ENCODE results near the gene ITPK1.

The ITPK1 gene

DNA sequence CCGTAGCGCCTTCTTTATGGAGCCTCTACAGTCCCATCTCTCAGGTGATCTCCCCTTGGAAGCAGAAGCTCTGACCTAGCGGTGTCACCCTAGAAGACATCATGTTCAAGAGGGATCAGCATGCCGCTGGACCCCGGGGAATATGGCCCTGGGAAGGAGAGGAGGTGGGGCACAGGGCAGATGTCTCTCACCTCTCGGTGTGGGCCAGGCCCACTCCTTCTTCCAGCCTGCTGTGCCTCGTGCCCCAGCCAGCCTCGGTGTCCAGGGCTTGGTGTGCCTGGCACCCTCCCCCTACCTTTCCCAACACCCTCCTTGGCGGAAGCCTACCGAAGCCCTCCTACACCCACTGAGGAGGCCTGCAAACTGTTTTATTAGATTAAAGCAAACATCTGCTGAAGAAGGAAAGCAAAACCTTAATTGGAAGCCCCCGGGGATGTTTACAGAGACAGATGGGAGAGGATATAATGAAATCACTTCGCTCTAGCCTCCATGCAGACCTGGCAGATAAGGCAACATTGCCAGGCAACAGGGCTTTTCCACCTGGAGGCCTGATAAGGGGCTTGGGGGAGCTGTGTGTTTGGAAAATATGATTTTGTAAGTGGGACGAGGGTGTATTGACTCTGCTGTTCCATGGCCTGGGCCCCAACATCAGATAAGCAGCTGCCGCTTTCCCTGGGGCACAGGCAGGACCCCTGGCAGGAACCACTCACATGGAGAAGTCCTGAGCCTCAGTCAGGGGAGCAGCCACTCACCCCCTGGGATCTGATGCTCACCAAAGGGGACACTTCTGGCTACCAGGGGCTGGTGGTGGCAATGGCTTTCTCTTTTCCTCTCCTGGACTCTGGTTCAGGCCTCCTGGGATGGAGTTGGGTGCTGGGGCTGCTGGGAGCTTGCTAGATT is 198.4 kb downstream of the ITPK1 start:
- ChIA-PET CTCF (interaction anchor here (0.6 kb wide), 1 partner anchor 715 kb away, joined by 4 read pairs; no protein-coding TSS in a partner anchor), POLR2A (no interaction called here)
- Histone ChIP-seq H3K9me3 (ENCODE audit: control insufficient read depth, insufficient read depth, low read depth, low read length) (no peaks in the 10 kb centered on the region), H3K4me3 (ENCODE audit: low read depth, low read length) (no peak overlapping the region), H3K27ac (ENCODE audit: extremely low read depth, low read depth, low read length) (no peak overlapping the region), H3K36me3 (ENCODE audit: control insufficient read depth in 2 of 2, insufficient read depth in 1 of 2, low read length in 2 of 2) (no peaks in the 10 kb centered on the region), H3K4me1 (ENCODE audit: control insufficient read depth, insufficient read depth, low read length) (no peaks in the 10 kb centered on the region)
- TF ChIP-seq WT1 (tag by site-specific recombination; IDR thresholded peaks at IDR 0.05): no peak
- TF ChIP-seq MZF1 (tag by site-specific recombination; IDR thresholded peaks at IDR 0.05; ENCODE audit: borderline replicate concordance): no peak
- TF ChIP-seq EGR2 (tag by site-specific recombination; IDR thresholded peaks at IDR 0.05; ENCODE audit: low read depth): peak; percentile 27; the same call in 1 of the 2 replicates
- TF ChIP-seq ZNF529 (tag by site-specific recombination; IDR thresholded peaks at IDR 0.05; ENCODE audit: insufficient replicate concordance): no peak
- no peak for TF ChIP-seq KLF7 (tag by site-specific recombination; IDR thresholded peaks at IDR 0.05; ENCODE audit: borderline replicate concordance)
- TF ChIP-seq, protein P1, sequence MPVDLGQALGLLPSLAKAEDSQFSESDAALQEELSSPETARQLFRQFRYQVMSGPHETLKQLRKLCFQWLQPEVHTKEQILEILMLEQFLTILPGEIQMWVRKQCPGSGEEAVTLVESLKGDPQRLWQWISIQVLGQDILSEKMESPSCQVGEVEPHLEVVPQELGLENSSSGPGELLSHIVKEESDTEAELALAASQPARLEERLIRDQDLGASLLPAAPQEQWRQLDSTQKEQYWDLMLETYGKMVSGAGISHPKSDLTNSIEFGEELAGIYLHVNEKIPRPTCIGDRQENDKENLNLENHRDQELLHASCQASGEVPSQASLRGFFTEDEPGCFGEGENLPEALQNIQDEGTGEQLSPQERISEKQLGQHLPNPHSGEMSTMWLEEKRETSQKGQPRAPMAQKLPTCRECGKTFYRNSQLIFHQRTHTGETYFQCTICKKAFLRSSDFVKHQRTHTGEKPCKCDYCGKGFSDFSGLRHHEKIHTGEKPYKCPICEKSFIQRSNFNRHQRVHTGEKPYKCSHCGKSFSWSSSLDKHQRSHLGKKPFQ (tag by site-specific recombination; IDR thresholded peaks at IDR 0.05): no peak
- TF ChIP-seq ZFP69B (tag by site-specific recombination; IDR thresholded peaks at IDR 0.05): no peak
- TF ChIP-seq ZBTB1 (tag by site-specific recombination; IDR thresholded peaks at IDR 0.05): no peak
- TF ChIP-seq ZIC2 (tag by site-specific recombination; IDR thresholded peaks at IDR 0.05): peak; percentile 71
- TF ChIP-seq, protein P2, sequence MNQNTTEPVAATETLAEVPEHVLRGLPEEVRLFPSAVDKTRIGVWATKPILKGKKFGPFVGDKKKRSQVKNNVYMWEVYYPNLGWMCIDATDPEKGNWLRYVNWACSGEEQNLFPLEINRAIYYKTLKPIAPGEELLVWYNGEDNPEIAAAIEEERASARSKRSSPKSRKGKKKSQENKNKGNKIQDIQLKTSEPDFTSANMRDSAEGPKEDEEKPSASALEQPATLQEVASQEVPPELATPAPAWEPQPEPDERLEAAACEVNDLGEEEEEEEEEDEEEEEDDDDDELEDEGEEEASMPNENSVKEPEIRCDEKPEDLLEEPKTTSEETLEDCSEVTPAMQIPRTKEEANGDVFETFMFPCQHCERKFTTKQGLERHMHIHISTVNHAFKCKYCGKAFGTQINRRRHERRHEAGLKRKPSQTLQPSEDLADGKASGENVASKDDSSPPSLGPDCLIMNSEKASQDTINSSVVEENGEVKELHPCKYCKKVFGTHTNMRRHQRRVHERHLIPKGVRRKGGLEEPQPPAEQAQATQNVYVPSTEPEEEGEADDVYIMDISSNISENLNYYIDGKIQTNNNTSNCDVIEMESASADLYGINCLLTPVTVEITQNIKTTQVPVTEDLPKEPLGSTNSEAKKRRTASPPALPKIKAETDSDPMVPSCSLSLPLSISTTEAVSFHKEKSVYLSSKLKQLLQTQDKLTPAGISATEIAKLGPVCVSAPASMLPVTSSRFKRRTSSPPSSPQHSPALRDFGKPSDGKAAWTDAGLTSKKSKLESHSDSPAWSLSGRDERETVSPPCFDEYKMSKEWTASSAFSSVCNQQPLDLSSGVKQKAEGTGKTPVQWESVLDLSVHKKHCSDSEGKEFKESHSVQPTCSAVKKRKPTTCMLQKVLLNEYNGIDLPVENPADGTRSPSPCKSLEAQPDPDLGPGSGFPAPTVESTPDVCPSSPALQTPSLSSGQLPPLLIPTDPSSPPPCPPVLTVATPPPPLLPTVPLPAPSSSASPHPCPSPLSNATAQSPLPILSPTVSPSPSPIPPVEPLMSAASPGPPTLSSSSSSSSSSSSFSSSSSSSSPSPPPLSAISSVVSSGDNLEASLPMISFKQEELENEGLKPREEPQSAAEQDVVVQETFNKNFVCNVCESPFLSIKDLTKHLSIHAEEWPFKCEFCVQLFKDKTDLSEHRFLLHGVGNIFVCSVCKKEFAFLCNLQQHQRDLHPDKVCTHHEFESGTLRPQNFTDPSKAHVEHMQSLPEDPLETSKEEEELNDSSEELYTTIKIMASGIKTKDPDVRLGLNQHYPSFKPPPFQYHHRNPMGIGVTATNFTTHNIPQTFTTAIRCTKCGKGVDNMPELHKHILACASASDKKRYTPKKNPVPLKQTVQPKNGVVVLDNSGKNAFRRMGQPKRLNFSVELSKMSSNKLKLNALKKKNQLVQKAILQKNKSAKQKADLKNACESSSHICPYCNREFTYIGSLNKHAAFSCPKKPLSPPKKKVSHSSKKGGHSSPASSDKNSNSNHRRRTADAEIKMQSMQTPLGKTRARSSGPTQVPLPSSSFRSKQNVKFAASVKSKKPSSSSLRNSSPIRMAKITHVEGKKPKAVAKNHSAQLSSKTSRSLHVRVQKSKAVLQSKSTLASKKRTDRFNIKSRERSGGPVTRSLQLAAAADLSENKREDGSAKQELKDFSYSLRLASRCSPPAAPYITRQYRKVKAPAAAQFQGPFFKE (tag by site-specific recombination; IDR thresholded peaks at IDR 0.05; ENCODE audit: borderline replicate concordance): no peak
- TF ChIP-seq ZSCAN16 (tag by site-specific recombination; IDR thresholded peaks at IDR 0.05): no peak
- no peak for TF ChIP-seq ZNF670 (tag by site-specific recombination; IDR thresholded peaks at IDR 0.05; ENCODE audit: low read depth)
- TF ChIP-seq ZNF791 (tag by site-specific recombination; IDR thresholded peaks at IDR 0.05): no peak
- TF ChIP-seq ZNF623 (tag by site-specific recombination; IDR thresholded peaks at IDR 0.05): no peak
- TF ChIP-seq ZNF366 (tag by site-specific recombination; conservative IDR thresholded peaks at IDR 0.05): no peak
- no peak for TF ChIP-seq ZFP41 (tag by site-specific recombination; IDR thresholded peaks at IDR 0.05; ENCODE audit: borderline replicate concordance)
- TF ChIP-seq PRDM1 (tag by site-specific recombination; IDR thresholded peaks at IDR 0.05): no peak
- TF ChIP-seq ZNF341 (tag by site-specific recombination; IDR thresholded peaks at IDR 0.05; ENCODE audit: low read depth): peak; percentile 33; the same call in 1 of the 2 replicates
- TF ChIP-seq, protein P3, sequence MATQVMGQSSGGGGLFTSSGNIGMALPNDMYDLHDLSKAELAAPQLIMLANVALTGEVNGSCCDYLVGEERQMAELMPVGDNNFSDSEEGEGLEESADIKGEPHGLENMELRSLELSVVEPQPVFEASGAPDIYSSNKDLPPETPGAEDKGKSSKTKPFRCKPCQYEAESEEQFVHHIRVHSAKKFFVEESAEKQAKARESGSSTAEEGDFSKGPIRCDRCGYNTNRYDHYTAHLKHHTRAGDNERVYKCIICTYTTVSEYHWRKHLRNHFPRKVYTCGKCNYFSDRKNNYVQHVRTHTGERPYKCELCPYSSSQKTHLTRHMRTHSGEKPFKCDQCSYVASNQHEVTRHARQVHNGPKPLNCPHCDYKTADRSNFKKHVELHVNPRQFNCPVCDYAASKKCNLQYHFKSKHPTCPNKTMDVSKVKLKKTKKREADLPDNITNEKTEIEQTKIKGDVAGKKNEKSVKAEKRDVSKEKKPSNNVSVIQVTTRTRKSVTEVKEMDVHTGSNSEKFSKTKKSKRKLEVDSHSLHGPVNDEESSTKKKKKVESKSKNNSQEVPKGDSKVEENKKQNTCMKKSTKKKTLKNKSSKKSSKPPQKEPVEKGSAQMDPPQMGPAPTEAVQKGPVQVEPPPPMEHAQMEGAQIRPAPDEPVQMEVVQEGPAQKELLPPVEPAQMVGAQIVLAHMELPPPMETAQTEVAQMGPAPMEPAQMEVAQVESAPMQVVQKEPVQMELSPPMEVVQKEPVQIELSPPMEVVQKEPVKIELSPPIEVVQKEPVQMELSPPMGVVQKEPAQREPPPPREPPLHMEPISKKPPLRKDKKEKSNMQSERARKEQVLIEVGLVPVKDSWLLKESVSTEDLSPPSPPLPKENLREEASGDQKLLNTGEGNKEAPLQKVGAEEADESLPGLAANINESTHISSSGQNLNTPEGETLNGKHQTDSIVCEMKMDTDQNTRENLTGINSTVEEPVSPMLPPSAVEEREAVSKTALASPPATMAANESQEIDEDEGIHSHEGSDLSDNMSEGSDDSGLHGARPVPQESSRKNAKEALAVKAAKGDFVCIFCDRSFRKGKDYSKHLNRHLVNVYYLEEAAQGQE (tag by site-specific recombination; IDR thresholded peaks at IDR 0.05): no peak
- TF ChIP-seq ZNF624 (tag by site-specific recombination; IDR thresholded peaks at IDR 0.05): no peak
- TF ChIP-seq, protein P4, sequence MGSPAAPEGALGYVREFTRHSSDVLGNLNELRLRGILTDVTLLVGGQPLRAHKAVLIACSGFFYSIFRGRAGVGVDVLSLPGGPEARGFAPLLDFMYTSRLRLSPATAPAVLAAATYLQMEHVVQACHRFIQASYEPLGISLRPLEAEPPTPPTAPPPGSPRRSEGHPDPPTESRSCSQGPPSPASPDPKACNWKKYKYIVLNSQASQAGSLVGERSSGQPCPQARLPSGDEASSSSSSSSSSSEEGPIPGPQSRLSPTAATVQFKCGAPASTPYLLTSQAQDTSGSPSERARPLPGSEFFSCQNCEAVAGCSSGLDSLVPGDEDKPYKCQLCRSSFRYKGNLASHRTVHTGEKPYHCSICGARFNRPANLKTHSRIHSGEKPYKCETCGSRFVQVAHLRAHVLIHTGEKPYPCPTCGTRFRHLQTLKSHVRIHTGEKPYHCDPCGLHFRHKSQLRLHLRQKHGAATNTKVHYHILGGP (tag by site-specific recombination; IDR thresholded peaks at IDR 0.05): no peak
- TF ChIP-seq GLIS1 (tag by site-specific recombination; IDR thresholded peaks at IDR 0.05): peak; percentile 71
- no peak for TF ChIP-seq ZNF792 (tag by site-specific recombination; IDR thresholded peaks at IDR 0.05)
- TF ChIP-seq ZFHX2 (tag by site-specific recombination; conservative IDR thresholded peaks at IDR 0.05): 0 out of 2 replicates have a peak, but pooled peaks have one; percentile 26
